KMS-11 (cell line): ENCODE results near the gene ITGAD.

ENCODE experiments used
- H2AFZ ChIP-seq: fragments of 200-600 bp; sonication (generic); 2 replicates; pipeline ENCODE4 v1.6.1; 2016; ENCODE audit warnings: antibody characterized with exemption, mixed run types, low read depth
- H3K27ac ChIP-seq: fragments of 200-600 bp; sonication (generic); 2 replicates; pipeline ENCODE4 v1.6.1; 2016; ENCODE audit warnings: mild to moderate bottlenecking, mixed run types
- H3K27me3 ChIP-seq: fragments of 200-600 bp; sonication (generic); 2 replicates; pipeline ENCODE4 v1.6.1; 2017; ENCODE audit warnings: mild to moderate bottlenecking, low read depth, mixed run types, moderate library complexity; ENCODE audit not compliant: insufficient read depth
- H3K36me3 ChIP-seq: fragments of 200-600 bp; sonication (generic); 2 replicates; pipeline ENCODE4 v1.6.1; 2017; ENCODE audit warnings: mild to moderate bottlenecking, mixed run types; ENCODE audit not compliant: insufficient read depth
- H3K4me1 ChIP-seq: fragments of 200-600 bp; sonication (generic); 2 replicates; pipeline ENCODE4 v1.6.1; 2016; ENCODE audit warnings: mild to moderate bottlenecking, low read depth, mixed run types; ENCODE audit not compliant: poor library complexity, severe bottlenecking
- H3K4me2 ChIP-seq: fragments of 200-600 bp; sonication (generic); 2 replicates; pipeline ENCODE4 v1.7.0; 2016; ENCODE audit warnings: mild to moderate bottlenecking, mixed run types
- H3K4me3 ChIP-seq: fragments of 200-600 bp; sonication (generic); IDR thresholded peaks from 2 replicates; pipeline ENCODE4 v1.6.1; 2017; ENCODE audit warnings: low read depth, low read length, mixed read lengths; ENCODE audit not compliant: insufficient read depth
- H3K79me2 ChIP-seq: fragments of 200-600 bp; sonication (generic); 2 replicates; pipeline ENCODE4 v1.6.1; 2016; ENCODE audit warnings: low read depth, mixed run types; ENCODE audit not compliant: insufficient read depth
- H3K9ac ChIP-seq: fragments of 200-600 bp; sonication (generic); 2 replicates; pipeline ENCODE4 v1.6.1; 2016; ENCODE audit warnings: mild to moderate bottlenecking, mixed run types
- H4K20me1 ChIP-seq: fragments of 200-600 bp; sonication (generic); 2 replicates; pipeline ENCODE4 v1.6.1; 2016; ENCODE audit warnings: mild to moderate bottlenecking, mixed run types; ENCODE audit not compliant: insufficient read depth
- CTCF ChIP-seq: fragments of 200-600 bp; sonication (generic); conservative IDR thresholded peaks from 2 replicates; pipeline ENCODE4 v1.6.1; 2017; ENCODE audit warnings: low read depth, mild to moderate bottlenecking, antibody characterized with exemption, low read length, moderate library complexity, mixed read lengths

ITGAD gene

GRCh38 chr16:31458073-31458843 is 65.1 kb downstream of the ITGAD start:
- H3K27ac ChIP-seq: peak overlapping the region; percentile 90
- peaks cover 40% of the 10 kb centered on the region for H3K79me2 ChIP-seq
- no peaks in the 10 kb centered on the region for H4K20me1 ChIP-seq
- peak overlapping the region; percentile 86 for H3K4me2 ChIP-seq
- no peak; the same call in 1 of the 2 replicates for TF ChIP-seq CTCF
- no peaks in the 10 kb centered on the region for H3K36me3 ChIP-seq
- H3K27me3 ChIP-seq: no peaks in the 10 kb centered on the region
- peak overlapping the region; percentile 45 for H2AFZ ChIP-seq
- H3K4me1 ChIP-seq: peaks cover 24% of the 10 kb centered on the region
- no peak overlapping the region for H3K4me3 ChIP-seq
- H3K9ac ChIP-seq: peak overlapping the region; percentile 90

- no peaks in the 10 kb centered on the region for H4K20me1 ChIP-seq
- peaks cover 24% of the 10 kb centered on the region for H3K4me1 ChIP-seq
- H3K27ac ChIP-seq: peak within 1 kb of the TSS; percentile 90
- peak within 1 kb of the TSS; percentile 45 for H2AFZ ChIP-seq
- H3K4me2 ChIP-seq: peak within 1 kb of the TSS; percentile 86
- TF ChIP-seq CTCF: peak; percentile 73
- H3K79me2 ChIP-seq: peaks cover 40% of the 10 kb centered on the region
- peak within 1 kb of the TSS; percentile 90 for H3K9ac ChIP-seq
- H3K36me3 ChIP-seq: no peaks in the 10 kb centered on the region
- no peak within 1 kb of the TSS for H3K4me3 ChIP-seq
- no peaks in the 10 kb centered on the region for H3K27me3 ChIP-seq
Observed at GRCh38 chr16:31458844-31459686, 65.9 kb downstream of the ITGAD start, which contains the start of gene ARMC5. ARMC5 (plus strand) TSS chr16:31459501; CDS start chr16:31459525, 24 bp downstream.

- no peaks in the 10 kb centered on the region for H3K36me3 ChIP-seq
Observed at GRCh38 chr16:31459687-31460581, 66.8 kb downstream of the ITGAD start.

More at GRCh38 chr16:31459687-31460581, 66.8 kb downstream of the ITGAD start:
- H3K27ac ChIP-seq: peak overlapping the region; percentile 90
- peaks cover 40% of the 10 kb centered on the region for H3K79me2 ChIP-seq
- peak overlapping the region; percentile 85 for H3K4me2 ChIP-seq
- H3K9ac ChIP-seq: peak overlapping the region; percentile 90
- H4K20me1 ChIP-seq: no peaks in the 10 kb centered on the region
- H3K4me3 ChIP-seq: no peak overlapping the region
- H3K4me1 ChIP-seq: peaks cover 24% of the 10 kb centered on the region
- no peak for TF ChIP-seq CTCF
- H3K27me3 ChIP-seq: no peaks in the 10 kb centered on the region
- peak overlapping the region; percentile 45 for H2AFZ ChIP-seq
